Activated CD4-positive, CD25-positive, alpha-beta regulatory T cell (primary cell): Measurements from ENCODE around the gene HSD3B7.

Experiments used
- DNase-seq, 4 experiments: peaks; one replicate each; lab custom pipeline; 2025; lab: John Stamatoyannopoulos, UW

HSD3B7 gene

DNA sequence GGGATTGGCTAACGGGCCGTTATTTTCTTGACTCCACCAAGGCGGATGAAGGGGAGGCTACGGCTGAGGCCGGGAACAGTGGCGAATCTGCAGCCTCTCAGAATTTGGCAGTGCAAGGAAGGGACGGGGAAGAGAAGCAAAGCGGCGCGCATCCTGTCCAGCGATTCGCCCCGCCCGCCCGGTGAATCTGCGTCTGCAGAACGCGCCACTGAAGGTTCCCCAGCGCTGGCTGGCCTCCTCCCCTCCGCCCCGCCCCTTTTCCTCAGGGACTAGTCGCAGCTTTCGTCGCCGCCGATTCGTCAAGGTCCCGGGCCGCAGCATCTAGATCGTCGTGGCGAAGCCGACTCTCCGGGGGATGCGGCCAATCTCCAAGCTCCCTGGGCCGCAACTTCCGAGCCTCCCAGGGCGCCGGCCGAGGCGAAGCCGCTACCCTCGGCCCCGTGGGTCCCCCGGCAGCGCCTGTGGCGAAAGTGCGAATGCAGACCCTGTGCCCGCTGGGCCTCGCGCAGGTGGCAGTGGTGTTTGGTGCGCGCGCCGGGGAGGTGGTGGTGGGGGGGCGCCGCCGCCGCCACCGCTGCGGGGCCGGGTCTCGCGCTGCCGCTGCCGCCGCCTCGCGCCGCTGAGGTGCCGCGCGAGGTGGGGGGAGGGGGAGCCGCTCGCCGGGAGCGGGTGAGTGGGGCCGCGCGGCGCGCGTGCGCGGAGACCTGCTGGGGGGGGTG is 27.4 kb upstream of the HSD3B7 start, which contains the start of gene SETD1A:
SETD1A (plus strand) TSS at position 299 of the 719 bp plus-strand sequence. CDS start 978 bp downstream, outside the sequence.
- DNase-seq, result peak; percentile 89 to 97 (median 96)

DNA sequence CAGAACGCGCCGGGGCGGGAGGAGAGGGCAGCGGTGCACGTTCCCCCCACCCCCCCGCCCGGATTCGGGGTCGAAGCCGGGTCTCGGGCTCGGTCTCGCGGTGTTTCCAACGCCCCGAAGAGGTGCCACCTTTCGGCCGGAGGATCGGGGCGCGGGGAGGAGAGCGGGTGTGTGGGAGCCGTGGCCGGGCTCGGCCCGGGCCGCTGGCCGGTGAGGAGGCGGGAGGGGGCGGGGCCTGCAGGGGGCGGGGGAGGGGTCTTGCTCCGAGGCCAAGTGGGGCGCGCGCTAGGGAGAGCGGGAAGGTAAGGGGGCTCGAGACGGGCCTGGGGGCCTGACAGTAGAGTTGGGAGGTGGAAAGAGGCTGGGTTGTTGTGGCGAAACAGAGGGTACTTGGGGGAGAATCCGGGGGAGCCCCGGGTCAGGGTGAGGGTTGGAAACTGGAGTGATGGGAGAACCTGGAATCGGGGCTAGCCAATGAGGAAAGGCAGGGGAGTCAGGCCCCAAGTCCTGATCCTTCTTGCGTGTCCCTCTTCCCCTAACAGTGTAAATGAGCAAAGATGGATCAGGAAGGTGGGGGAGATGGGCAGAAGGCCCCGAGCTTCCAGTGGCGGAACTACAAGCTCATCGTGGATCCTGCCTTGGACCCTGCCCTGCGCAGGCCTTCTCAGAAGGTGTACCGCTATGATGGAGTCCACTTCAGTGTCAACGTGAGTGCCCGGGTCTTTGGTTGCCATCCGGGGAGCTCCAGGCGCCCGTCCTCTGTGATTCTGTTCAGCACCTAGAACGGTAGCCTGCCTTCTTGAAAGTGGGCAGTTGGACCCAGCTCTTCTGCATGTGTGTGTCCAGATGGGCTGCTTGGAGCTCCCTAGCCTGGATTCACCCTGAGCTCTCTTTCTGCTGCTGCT is 26.6 kb upstream of the HSD3B7 start:
- DNase-seq, result no peak

- no peak for DNase-seq
Observed at GRCh38 chr16:30961384-30961783, 23.6 kb upstream of the HSD3B7 start.

DNA sequence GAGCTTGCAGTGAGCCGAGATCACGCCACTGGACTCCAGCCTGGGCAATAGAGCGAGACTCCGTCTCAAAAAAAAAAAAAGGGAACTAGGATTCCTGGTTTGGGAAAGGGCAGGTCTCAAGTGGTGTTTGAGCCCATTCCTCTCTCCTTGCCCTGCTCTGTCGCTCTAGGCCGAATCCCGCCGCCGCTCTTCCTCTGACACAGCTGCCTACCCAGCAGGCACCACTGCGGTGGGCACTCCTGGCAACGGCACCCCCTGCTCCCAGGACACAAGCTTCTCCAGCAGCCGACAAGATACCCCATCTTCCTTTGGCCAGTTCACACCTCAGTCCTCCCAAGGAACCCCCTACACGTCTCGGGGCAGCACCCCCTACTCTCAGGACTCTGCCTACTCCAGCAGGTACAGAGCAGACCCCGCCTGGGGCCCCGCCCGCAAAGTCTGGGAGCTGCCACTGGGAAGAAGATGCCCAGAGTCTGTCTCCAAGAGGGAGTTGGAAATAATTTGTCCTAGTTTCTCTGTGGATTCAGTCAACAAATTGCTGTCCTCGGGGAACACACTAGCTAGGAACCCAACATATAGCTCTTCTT is 21.0 kb upstream of the HSD3B7 start:
- no peak for DNase-seq

DNA sequence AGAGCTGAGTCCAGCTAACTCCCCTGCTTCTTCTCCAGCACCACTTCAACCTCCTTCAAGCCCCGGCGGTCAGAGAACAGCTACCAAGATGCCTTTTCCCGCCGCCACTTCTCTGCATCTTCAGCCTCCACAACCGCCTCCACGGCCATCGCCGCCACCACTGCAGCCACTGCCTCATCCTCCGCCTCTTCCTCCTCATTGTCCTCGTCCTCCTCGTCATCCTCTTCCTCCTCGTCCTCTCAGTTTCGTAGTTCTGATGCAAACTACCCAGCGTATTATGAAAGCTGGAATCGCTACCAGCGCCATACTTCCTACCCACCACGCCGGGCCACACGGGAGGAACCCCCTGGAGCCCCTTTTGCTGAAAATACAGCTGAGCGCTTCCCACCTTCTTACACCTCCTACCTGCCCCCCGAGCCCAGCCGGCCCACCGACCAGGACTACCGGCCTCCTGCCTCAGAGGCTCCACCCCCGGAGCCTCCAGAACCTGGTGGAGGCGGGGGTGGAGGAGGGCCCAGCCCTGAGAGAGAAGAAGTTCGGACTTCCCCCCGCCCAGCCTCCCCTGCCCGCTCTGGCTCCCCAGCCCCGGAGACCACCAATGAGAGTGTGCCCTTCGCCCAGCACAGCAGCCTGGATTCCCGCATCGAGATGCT is 20.3 kb upstream of the HSD3B7 start:
- no peak for DNase-seq

DNA sequence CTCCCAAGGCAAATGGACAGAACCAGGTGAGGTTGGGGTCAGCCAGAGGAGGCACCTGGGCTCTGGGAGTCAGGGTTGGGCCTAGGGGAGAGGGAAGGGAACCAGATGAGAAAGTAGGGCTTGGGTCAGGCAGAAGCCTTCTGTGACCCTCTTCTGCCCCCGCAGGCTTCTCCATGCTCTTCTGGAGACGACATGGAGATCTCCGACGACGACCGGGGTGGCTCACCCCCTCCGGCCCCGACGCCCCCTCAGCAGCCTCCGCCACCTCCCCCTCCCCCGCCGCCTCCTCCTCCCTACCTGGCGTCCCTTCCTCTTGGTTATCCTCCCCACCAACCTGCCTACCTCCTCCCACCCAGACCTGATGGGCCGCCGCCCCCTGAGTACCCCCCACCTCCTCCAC is 19.6 kb upstream of the HSD3B7 start:
- DNase-seq, result no peak

DNA sequence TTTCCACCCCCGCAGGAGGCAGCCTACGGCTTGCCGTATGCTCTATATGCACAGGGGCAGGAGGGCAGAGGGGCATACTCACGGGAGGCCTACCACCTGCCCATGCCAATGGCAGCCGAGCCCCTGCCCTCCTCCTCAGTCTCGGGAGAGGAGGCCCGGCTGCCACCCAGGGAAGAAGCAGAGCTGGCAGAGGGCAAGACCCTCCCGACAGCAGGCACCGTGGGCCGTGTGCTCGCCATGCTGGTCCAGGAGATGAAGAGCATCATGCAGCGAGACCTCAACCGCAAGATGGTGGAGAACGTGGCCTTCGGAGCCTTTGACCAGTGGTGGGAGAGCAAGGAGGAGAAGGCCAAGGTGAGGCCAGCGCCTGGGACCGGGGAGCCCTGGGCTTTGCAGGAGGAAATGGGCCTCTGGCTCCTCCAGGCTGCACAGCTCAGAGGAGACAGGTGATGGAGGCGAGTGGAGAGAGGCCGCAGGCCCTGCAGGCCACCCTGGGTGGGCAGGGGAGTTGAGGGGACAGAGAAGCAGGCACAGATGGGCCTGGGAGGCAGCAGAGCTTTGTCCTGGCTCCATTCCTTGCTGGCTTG is 18.9 kb upstream of the HSD3B7 start:
- no peak for DNase-seq

DNA sequence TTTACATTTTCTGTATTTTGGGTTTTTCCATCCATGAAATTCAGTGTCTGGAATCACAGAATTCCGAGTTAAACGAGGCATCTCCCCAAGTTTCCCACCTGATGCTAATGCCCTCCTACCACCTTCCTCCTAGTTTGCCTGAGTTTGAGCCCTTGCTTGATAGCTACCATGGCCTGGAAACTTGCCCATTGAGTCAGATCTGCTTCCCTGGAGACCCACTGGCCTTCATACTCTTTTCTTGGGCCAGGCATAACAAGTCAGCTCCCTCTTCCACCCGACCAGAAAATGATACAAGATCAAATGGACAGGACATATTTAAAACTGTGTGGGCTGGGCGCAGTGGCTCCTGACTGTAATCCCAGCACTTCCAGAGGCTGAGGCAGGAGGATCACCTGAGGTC is 17.2 kb upstream of the HSD3B7 start:
- DNase-seq, result no peak

DNA sequence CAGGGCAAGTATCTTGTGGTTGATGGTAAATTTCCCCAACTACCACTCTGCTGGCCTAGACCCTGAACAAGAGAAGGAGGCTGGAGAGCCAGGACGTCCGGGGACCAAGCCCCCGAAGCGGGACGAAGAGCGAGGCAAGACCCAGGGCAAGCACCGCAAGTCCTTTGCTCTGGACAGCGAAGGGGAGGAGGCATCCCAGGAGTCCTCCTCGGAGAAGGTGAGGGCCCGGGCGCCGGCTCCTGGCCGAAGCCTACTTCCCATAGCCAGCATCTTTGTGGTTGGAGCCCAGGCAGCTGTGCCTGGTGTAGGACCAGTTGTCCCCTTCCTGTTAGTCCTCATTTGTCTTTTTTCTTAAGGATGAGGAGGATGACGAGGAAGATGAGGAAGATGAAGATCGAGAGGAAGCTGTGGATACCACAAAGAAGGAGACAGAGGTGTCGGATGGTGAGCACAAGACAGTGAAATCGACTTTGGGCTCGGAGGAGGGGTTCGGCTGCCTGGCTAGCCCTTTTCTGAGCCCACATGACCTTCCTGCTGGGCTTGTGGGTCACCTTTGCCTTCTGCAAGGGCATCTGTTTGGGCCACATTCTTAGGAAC is 15.7 kb upstream of the HSD3B7 start:
- DNase-seq, result no peak

GRCh38 chr16:30971298-30971697 is 13.7 kb upstream of the HSD3B7 start:
- DNase-seq, result no peak

DNA sequence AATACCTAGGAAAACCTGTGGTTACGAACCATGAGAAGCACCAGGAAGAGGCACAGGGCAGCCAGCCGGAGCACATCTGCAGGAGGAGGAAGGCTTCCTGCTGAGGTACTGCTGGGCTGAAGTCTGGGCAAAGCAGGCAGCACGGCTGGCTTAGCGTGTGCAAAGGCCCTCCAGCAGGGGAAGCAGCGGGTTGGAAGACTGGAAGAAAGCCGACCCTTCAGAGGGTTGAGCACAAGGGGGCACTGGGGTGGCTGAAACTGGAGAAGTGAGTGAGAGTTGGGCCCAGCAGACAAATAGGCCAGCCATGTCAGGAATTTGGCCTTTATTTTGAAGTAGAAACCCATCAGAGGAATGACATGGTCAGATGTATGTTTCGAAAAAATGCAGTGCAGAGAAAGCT is 12.1 kb upstream of the HSD3B7 start:
- no peak for DNase-seq

DNA sequence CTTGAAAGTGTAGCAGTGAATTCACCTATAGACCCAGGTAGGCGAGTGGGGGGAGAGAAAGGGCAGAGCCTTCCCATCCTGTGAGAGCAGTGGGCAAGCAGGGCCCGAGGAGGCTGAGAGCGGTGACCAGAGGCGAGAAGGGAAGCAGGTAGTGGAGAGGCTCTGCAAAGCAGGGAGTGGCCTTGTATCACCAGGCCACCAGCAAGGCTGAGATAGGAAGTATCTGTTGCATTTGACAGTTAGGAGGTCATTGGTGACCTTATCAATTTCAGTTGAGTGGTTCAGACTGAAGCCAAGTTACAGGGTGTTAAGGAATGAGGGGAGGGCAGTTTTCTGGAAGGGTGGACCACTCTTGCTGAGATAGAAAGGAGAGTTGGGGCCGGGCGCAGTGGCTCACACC is 10.7 kb upstream of the HSD3B7 start:
- DNase-seq, result no peak

DNA sequence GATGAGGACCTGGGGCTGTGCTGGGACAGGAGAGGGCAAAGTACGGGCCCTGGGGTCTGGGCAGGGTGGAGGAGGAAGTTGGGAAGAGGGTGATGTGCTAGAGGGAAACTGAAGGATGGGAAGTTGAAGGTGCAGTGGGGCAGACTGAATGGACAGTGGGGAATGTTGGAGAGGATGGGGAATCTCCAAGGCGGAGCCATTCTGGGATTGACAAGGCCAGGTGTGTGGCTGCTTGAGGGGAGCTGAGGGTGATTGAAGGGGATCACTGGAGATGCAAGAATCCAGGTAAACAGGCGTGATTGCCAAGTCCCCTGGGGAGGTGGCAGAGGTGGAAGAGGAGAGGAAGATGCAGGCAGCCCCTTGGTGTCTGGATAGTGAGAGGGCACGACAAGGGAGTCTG is 8.5 kb upstream of the HSD3B7 start:
- DNase-seq, result no peak

DNA sequence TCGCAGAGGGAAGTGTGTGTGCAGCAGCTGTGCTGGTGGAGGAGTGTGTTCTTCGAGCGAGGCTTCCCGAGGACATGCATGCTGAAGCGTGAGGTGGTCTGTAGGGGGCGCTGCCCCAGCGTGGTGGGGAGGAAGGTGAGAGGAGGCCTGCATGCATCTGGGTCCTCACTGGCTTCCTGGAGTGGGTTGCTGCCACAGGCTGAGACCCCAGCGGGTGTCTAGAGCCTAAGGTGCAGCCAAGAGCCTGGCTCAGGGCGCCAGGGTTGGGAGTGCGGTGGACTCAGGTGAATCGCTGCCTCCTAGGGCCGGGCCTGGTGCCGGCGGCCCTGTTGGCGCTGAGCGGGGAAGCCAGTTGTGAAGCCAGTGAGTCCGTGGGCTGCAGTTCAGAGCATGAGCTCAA is 7.5 kb upstream of the HSD3B7 start:
- no peak for DNase-seq

GRCh38 chr16:30979170-30980022 is 5.6 kb upstream of the HSD3B7 start:
- no peak for DNase-seq

GRCh38 chr16:30980023-30980371 is 5.0 kb upstream of the HSD3B7 start:
- no peak for DNase-seq

- DNase-seq, result no peak
Observed at GRCh38 chr16:30980434-30980833, 4.6 kb upstream of the HSD3B7 start.

GRCh38 chr16:30980959-30981358 is 4.0 kb upstream of the HSD3B7 start:
- no peak for DNase-seq

DNA sequence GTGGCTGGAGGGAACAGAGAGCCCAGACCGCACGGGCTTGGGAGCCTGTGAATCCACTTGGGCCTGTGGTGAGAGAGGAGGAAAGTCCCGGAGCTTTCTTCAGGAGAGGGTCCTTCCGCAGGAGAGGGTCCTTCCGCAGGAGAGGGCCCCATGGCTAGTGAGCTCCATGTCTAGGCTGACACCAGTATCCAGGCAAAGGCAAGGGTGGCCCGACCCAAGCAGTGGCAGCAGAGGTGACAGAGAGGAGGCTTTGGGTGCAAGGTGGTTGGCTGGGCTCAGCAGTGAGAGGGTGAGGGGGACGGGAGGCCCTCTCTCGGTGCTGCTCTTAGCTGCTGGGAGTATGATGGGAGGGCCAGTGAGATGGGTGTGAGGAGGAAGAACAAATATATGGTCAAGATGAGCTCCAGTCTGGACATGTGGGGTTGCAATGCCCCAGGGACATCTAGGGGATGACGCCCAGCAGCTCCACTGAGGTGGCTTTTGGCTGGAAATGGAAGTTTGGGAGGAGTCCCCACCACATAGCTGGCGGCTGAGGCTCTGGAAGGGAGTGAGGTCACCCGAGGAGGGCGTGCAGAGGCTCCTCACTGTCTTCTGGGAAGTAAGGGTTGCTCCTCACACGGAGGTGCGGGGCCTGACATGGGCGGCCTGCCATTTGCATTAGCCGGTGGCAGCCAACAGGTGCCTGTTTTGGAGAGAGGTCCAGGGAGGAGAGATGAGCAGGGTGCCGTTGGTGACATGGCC is 2.3 kb upstream of the HSD3B7 start:
- DNase-seq, result no peak

GRCh38 chr16:30983289-30983889 is 1.6 kb upstream of the HSD3B7 start:
- DNase-seq, result no peak
